AG08396 (cell line): Measurements from ENCODE around the gene OBSCN.

Experiments used
- DNase-seq: peaks from one replicate; pipeline ENCODE4 v3.0.0; 2012; ENCODE audit warnings: low spot score, mixed read lengths

Gene OBSCN

GRCh38 chr1:228207851-228208821, at the start of gene OBSCN:
TSS of gene OBSCN (plus strand) at chr1:228208044. CDS start at chr1:228211784, 3,740 bp downstream.
- DNase-seq = no peak

- DNase-seq = no peak
Measured at GRCh38 chr1:228158151-228159007, 49.5 kb upstream of the OBSCN start.

GRCh38 chr1:228159008-228159665, 48.7 kb upstream of the OBSCN start:
- no peak for DNase-seq

- DNase-seq = no peak
Measured at GRCh38 chr1:228160201-228160761, 47.6 kb upstream of the OBSCN start.

GRCh38 chr1:228161362-228161761, 46.5 kb upstream of the OBSCN start:
- DNase-seq = no peak

- DNase-seq = no peak
Measured at GRCh38 chr1:228161866-228162265, 46.0 kb upstream of the OBSCN start.

GRCh38 chr1:228162286-228163006, 45.4 kb upstream of the OBSCN start:
- no peak for DNase-seq

- DNase-seq = no peak
Measured at GRCh38 chr1:228163007-228163753, 44.7 kb upstream of the OBSCN start.

- DNase-seq = no peak
Measured at GRCh38 chr1:228163776-228164519, 43.9 kb upstream of the OBSCN start.

GRCh38 chr1:228164561-228165371, 43.1 kb upstream of the OBSCN start:
- DNase-seq = no peak

- peak; percentile 99 for DNase-seq
Measured at GRCh38 chr1:228165372-228166169, 42.3 kb upstream of the OBSCN start, which contains the start of gene IBA57. TSS of gene IBA57 (plus strand) at chr1:228165804. CDS start at chr1:228165817, 13 bp downstream.

GRCh38 chr1:228166170-228166936, 41.5 kb upstream of the OBSCN start:
- DNase-seq = peak; percentile 84

GRCh38 chr1:228168563-228169270, 39.1 kb upstream of the OBSCN start:
- no peak for DNase-seq

GRCh38 chr1:228169345-228169744, 38.5 kb upstream of the OBSCN start:
- DNase-seq = no peak

GRCh38 chr1:228170666-228171065, 37.2 kb upstream of the OBSCN start:
- no peak for DNase-seq

GRCh38 chr1:228171221-228171891, 36.5 kb upstream of the OBSCN start:
- DNase-seq = no peak
